Middle frontal gyrus (tissue), 1 donor: ENCODE data around the gene CRAT.

Experiments
- DNase-seq: peaks from one replicate; pipeline ENCODE4 v3.0.0-alpha.2; 2015; ENCODE audit warnings: low spot score; ENCODE audit errors: extremely low spot score

Gene CRAT

DNA sequence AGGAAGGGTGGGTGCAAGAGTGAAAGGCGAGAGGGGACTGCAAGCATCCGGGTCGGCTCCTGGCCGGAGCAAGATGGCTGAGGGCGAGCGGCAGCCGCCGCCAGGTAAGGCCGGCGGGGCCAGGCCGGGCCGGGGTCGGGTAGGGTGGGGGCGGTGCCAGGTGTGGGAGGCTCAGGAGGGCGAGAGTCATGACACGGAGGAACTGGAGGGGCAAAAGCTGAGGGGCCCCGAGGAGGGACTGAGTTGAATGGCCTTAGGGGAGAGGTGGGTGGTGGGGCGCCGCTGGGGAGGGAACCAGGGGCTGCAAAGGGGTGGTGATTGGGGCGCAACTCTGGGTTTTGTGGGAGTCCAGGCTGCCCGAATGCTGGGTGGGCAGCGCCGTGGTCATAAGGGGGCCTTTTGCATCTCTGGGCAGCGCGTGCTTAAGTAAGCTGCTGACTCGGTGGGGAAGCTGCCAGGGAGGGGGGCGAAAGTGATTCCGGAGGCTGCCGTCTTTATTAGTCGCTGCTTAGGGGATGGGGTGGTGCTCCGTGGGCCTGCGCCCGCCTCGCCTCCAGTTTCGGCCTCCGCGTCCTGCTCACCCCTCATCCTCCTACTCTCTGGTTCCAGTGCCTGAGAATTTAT lies 1.0 kb upstream of the CRAT start:
- DNase-seq = no peak

DNA sequence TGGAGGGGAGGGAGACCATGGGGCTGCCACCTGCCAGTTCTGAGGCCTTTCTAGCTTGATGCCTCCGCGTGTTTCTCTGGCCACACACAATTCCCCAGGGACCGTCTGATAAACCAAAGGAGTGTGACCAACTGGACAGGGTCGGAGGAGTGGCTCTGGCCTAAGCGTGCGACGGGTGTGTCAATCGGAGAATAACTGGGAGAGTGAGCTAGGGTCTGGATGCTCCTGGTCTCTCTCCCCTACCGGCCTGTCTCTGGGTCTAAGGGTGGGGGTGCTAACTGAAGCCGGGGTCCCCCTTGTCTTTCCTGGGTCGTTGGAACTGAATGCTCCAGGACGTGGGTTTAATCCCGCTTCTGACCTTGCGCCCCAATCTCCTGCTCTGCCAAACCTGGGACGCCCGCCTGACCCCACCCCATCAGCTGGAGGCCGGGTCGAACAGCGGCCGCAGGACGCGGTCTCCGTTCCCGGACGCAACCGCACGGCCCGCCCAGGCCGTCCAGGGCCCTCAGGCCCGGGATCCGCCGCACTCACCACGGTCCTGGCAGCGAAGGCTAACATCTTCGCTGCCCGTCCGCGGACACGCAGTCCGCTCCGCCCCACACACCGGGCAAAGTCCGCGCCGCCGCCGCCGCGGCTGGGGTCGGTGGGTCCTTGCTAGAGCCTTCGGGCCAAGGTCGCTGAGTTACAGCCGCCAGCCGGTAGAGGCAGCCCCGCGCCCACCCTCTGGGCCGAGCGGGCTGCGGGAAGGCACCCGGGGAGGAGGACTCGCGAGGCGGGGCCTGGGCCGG lies 447 bp downstream of the CRAT start:
- no peak for DNase-seq

DNA sequence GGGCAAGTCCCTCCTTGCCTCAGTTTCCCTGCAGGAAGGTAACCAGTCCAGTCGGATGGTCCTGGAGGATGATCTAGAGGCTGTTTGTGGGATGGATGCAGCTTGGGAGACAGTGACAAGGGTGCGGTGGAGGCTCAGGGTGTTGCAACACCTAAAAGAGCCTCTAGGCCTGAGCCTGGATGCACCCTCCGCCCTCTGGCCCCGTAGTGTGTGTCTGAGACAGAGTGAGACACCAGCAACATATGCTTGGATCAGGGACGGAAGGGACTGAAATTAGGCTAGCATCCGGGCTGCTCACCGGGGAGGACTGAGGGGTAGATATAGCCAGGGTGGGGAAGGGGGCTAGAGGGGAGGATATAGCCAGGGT lies 1.1 kb downstream of the CRAT start:
- no peak for DNase-seq

DNA sequence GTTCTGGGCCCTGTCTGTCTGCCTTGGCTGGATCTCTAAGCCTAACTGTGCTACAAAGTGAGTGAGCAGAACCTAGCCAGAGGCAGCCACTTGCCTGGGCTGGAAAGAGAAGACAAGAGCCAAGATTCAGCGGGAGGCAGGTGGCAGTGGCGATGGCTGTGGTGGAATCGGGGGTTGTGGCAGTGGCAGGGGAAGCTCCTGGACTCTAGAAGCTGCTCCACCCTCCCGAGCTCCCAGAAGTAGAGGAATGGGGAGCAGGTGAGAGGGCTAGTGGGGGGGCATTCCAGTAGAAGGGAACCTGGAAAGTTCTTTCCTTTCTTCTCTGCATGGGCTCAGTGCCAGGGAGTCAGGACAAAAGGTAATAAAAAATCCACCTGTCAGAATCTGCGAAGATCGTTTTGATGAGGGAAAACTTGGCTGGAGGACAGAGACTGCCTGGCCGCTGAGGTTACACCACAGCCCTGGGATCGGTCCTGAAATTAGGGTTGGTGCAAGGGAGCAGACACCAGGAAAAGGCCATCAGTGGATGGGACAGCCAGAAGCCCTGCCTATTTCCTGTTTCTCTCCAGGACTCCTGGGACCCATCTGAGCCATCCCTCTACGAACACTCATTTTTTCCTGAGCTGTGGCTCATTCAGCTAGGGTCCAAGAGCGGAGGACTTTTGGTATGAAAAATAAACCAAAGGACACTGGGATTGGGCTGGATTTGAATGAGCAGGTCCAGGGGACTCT lies 1.6 kb downstream of the CRAT start:
- no peak for DNase-seq

DNA sequence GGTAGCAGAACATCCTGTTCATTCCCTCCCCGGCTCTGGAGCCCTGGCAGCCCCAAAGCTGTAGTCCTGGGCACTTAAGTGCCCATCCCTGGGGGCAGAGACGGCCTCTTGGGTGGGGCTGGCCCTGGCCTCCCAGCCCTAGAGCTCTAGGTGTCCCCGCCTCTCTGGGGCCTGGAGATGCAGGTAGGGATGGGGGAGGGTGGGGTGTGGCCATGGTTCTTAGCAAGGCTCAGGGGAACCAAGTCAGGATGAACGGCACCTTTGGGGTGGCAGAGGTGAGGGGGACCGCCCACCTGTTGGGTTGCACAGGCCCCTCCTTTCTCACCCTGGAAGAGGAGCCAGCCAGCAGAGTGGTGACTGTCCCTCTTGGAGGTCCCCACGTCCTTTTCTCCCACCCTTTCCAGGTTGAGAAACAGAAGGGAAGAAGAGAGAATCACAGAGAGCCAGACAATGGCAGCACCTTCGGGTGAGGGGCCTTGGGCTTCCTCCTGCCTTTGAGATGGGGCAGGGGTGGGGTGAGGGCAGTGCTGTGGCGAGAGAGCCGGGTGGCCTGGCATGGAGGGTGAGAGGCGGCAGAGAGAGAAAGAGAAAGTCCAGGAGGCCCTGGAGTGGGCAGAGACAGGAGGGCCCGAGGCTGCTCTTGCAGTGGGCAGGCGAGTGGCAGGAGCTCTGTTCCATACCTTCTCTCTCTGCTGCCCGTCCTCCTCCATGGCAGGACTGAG lies 2.3 kb downstream of the CRAT start:
- DNase-seq = no peak

DNA sequence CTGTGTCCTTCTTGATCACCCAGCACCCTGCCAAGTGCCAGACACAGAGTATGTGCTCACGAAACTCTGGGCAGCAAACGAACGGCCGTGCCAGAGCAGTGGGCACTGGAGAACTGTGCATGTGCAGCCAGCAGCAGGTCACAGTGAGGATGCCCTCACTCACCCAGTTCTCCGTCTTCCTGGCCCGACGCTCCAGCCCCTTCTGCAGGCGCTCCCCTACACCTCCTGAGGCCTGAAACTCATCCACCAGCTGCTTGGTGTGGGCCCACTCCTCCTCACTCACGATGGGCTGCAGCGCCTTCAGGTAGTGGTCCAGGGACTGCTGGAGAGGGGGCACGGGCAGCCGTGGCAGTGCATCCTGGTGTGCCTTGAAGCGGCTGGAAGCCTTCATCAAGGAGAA lies 2.9 kb downstream of the CRAT start:
- DNase-seq = no peak

DNA sequence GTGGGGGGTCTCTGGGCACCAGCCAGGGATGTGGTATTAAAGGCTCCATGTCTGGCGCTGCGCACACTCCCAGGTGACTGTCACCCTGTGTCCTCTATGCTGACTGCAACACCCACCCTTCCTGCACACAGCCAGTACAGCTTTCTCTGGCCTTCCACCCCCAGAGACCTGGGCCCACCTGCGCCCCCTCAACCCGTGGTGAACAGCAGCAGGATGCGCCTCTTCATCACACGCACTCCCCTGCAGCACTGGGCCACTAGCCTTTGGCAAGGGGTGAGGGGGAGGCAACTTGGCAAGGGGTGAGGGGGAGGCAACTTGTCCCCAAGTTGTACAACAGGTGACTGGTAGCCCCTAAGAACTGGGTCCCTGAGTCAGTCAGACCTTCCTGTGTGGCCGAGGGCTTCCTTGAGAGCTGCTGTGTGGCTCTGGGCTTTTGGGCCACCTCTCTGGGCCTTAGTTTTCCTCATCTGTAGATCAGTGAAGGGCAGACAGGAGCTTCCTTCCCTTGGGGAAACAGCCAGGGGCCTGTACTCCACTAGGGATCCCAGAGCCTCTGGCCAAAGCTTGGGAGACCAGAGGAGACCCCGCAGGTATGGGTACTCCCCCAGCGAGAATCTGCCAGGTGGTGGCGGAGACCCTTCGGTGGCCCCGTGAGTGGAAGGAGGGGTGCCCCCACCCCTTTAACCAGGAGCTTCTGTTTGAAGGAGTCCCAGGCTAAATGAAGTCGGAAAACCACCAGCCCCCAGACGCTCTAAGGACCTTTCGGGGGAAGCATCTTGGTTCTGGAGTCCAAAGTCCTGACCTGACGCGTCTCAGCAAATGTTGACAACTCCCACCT lies 4.5 kb downstream of the CRAT start:
- no peak for DNase-seq

DNA sequence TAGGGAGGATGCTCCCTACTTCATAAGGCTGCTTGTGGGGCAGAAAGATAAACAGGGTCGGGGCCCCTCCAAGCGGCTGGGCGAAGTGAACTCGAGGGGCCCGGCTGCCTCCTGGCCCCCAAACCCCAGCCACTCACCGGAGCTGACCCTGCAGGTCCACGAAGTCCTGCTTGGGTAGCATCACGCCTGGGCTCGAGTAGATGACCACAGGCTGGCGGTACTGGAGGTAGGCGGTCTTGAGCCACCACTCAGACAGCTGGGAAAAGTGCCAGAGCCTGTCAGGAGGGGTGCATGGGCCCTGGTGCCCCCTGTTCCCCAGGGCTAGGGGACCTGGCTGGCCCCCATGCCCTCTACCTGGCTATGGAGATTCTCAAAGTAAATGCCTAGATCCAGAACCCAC lies 6.5 kb downstream of the CRAT start:
- no peak for DNase-seq

DNA sequence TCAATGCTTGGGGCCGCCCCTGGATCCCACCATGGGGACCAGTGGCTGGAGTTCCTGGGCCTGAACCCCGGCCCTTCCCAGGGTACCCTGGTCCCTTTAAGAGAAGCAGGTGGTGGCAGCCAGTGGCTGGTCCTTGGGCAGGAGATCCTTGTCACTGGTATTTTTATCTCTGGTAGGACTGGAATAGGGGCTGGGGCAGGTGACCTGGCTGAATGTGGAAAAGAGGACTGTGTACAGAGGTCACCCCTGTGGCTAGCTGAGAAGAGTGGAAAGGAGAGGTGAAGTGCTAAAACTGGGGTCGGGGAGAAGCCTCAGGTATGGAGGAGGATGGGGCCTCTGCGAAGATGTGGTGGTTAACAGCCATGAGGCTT lies 7.0 kb downstream of the CRAT start:
- no peak for DNase-seq

DNA sequence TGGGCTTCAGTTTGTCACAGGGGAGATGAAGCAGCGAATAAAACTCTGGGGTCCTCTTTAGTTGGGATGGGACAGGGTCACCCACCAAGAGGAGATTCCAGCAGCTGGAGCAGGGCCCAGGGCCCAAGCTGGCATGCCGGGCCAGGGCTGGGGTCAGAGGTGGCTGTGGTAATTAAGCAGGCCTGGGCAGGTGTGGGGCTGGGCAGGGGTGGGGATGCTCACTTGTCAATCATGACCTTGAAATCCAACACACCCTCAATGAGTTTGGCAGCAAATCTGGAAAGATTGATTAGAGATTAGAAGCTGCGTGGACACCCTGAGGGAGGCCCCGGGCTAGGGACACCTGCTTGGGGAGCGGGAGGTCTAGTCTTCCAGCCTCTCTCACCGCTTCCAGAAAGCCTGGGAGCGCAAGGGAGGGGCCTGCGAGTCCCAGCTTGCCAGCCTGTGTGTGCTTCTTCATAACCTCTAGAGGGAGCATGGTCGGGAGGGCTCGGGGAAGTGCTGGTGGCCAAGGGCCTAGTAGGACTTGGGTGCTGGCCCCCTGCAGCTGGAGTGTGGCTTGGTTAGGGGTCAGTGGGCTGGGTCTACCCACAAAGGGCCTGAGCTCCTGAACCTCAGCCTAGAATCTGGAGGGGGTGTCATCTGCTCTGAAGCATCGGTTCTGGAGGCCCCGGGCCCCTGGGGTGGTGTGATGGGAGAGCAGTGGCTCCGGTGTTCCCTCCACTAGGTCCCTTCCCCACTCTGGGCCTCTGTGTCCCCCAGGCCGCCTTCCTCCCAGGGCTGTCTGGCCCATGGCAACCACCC lies 7.6 kb downstream of the CRAT start:
- DNase-seq = no peak

DNA sequence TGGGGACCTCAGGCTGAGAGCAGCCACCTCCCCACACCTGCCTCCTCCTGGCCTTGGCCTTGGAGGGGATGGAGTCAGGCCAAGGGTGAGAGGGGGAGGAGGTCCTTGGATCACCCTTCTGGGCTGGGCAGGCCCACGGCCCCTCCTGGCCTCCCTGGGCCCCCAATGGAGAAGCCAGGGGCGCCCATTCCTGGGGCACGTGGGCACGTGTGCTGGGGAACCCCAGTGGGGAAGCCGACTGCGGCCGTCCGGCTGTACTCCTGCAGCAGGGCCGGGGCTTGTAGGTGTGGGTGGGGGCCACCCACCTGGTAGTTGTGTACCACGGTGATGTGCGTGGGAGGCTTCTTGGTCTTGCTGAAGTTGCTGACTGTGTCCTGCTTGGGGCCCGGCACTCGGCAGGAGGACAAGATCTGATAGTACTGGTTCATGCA lies 8.5 kb downstream of the CRAT start:
- DNase-seq = no peak

DNA sequence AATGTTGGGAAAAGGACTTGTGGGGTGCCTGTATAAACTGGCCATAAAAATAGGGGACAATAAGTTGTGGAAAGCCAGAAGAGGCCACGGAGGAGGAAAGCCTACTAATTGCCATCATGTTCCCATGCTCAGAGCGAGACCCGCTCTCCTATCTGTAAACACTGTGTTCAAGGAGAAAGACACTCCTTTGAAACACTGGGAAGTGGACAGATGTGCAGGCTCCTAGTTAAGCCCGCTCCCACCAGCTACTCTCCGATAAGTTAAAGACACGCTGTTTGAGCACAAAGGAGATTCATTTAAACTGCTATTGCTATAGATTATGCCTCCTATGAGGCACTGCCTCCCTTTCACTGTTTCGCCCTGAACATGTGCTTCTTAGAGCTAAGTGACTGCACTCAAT lies 9.3 kb downstream of the CRAT start:
- DNase-seq = no peak

DNA sequence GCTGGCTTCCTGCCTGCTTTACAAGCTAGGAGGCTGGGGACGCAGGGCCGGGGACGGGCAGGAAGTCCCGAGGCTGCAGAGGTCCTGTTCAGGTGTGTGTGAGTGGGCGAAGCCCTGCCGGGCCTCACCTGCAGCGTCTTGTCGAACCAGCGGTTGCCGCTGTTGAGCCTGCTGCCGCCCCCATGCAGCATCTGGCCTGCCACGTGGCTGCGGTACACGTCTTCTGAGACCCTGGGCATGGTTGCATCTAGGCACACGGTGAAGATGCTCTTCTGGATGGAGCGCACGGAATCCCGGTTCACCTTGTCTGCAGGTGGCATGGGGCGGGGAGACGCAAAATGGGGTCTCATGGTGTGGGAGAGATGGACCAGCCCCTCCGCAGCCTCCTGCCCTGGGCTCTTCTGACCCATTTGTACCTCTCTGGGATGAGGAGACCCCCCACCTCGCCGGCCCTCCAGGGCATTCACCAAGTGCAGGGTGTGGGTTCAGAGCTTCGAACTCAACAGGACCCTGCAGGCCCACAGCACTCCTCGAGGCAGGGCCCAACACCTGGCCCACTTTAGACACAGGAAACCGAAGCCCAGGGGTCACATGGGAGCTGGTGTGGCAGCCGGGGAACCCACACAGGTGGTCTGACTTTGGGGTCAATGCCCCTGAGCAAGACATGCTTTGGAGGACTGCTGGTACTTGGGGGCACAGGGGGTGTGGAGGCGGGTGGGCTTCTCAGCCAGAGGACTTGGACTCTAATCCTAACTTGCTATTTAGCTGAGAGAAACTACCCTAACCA lies 10.0 kb downstream of the CRAT start:
- DNase-seq = no peak

DNA sequence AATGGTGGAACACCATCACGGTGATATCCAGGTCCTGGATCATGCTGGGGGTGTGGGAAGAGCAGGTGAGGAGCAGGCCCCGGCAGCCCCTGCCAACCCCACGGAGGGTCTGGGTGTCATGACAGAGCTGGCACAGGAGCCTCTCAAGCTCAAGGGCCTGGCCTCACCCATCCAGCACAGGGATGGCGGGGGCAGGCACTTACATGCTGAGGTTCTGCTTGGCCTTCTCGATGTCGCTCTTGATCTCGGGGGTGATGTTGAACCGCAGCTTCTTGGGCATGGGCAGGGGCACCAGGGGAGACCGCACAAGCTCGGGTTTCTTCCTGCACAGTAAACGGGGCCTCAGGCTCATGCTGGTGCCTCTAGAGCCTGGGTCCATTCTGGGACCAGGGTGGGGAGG lies 12.3 kb downstream of the CRAT start:
- DNase-seq = no peak

DNA sequence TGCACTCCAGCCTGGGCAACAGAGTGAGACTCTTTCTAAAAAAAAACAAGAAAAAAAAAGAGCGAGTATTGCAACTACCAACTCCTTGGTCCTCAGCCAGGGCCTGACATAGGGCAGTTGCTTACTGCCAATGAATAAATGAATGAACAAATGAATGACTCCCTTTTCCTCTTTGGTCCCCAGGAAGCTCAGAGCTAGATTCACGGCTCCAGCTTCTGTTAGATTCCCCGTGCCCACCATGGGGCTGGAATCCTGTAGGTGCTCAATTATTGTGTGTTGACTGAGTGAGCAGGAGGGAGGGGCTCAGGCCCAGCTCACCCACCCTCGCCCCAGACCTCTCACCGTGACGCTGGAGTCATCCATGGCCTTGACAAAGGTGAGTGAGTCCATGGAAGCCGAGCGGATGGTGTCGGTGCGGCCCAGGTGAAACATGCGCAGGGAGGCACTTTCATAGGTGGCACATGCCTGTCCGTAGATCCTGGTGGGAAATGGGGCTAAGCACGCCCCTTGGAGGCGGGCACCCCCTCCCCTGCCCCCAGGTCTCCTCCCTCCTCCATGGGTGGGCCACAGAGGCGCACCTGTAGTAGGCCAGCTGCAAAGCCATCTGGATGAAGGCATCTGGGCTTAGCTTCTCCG lies 12.8 kb downstream of the CRAT start:
- no peak for DNase-seq

DNA sequence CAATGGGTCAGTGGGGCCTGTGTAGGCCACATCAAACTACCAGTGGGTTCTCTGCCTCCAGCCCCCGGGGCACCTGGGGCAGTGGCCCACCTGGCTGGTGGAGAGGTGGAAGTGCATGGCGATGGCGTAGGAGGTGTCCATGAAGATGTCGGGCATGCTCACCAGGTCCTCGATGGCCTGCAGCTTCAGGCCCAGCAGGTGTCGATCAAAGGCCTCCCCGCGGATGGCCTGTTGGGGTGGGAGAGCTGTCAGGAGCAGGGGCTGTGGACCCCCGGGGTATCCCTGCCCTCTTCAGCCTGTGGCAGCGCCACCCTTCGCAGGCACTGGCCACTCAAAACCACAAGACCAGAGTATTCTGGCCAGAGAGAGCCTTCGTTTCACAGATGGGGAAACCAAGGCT lies 14.7 kb downstream of the CRAT start:
- DNase-seq = no peak

DNA sequence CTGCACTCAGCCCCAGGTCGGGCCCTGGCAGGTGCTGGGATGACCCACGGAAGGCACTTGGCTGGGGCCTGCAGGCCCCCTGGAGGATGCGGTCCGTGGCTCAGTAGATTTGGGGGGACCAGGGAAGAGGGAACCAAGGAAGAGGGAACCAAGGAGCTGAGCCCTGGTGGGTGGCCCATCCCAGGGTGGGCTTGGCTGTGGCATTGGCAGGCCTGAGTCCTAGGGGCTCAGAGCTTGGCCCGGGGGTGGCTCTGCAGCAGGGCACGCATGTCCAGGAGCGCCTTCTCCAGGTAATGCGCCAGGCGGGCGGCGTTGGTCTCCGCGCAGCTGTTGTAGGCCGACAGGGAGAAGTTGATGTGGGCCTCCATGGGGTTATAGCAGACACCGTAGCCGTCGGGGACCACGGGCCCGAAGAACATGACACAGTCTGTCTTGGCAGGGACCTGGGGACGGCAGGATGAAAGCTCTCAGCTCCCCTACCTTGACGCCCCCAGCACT lies 15.4 kb downstream of the CRAT start:
- DNase-seq = no peak

DNA sequence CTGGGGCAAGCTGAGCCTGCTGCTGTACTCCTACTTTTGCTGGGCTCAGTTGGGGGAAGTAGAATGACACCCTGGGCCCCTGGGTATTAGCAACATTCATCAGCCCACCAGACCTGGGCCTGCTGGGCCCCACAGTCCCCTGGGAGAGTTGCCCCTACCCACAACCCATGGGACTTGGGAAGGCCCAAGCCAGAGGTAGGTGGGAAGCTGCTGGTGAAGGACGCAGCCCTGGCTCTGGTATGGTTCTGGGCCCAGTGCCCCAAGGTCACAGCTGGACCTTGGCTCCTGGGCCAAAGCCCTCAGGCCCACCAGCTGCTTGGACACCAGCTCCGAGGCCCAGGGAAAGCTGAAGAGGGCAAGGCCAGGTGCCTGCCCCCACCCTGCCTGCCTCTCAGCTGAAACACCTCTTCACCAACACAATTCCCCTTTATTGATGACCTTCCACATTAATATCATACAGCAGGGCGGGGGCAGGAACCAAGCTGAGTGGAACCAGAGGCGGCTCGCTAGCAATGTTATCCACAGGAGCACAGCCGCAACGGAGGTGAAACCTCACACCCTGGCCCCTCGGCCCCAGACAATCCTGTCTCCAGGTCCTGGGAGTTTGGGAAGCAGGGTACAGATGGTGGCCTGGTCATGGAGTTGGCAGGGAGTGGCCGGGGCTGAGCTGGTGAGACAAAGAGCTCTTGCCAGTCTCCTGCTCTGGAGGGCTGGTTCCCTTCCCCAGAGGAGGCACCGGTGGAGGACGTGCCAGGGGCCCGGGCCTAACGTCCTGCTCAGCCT lies 16.0 kb downstream of the CRAT start:
- no peak for DNase-seq
